Cardiac muscle cell (in vitro differentiated cells and primary cell): ENCODE measurements around the gene CTDSP2. TPM values are rescaled to one million over a fixed set of nuclear protein-coding genes. Genes with fewer than 3 reads are reported as not detected.
"Not testable (repeated sequence)": the region's sequence is repeated elsewhere in the genome, so short reads cannot be mapped to it uniquely, and the experiment has no call there.

Experiments
- DNase-seq, 2 donors: peaks; one replicate each; pipeline versions ENCODE4 v3.0.0 to v3.0.0-alpha.2; 2010 to 2017; ENCODE audit warnings: low read depth in 1 of 2, low spot score in 1 of 2
- H3K27ac ChIP-seq: fragments of 200-600 bp; sonication (generic); 2 replicates; pipeline ENCODE4 v1.5.1; 2016
- H3K27me3 ChIP-seq: fragments of 200-600 bp; sonication (generic); 2 replicates; pipeline ENCODE4 v1.6.0; 2016; ENCODE audit warnings: control low read depth
- H3K36me3 ChIP-seq: fragments of 200-600 bp; sonication (generic); 2 replicates; pipeline ENCODE4 v1.5.1; 2016; ENCODE audit warnings: control low read depth
- H3K4me1 ChIP-seq: fragments of 200-600 bp; sonication (generic); 2 replicates; pipeline ENCODE4 v1.8.1; 2017; ENCODE audit warnings: low read depth, mild to moderate bottlenecking, mixed run types
- H3K4me3 ChIP-seq: fragments of 200-600 bp; sonication (generic); 2 replicates; pipeline ENCODE4 v1.5.1; 2016; ENCODE audit warnings: mild to moderate bottlenecking
- H3K9me3 ChIP-seq: fragments of 200-600 bp; sonication (generic); 2 replicates; pipeline ENCODE4 v1.5.1; 2017; ENCODE audit warnings: low read depth, mild to moderate bottlenecking, control low read depth
- CTCF ChIP-seq: IDR thresholded peaks from 2 replicates; pipeline ENCODE4 v1.5.1; 2012; ENCODE audit warnings: low read depth, mild to moderate bottlenecking, low read length
- polyA plus RNA-seq: library from polyadenylated mRNA; unstranded; fragments of >200 nt; fragmentation: Nextera tagmentation; extraction: Ambion mirVana; gene quantifications from 2 replicates; pipeline ENCODE4 v1.2.1, GENCODE V29; 2016
- total RNA-seq: library from RNA; depleted of rRNA; stranded (reverse); fragments of >200 nt; gene quantifications from 2 replicates; pipeline ENCODE4 v1.2.3, GENCODE V29; 2016

Gene CTDSP2
- total and polyA plus RNA-seq, 2 experiments from 2014 or later: 82.9 to 105 TPM

- no peak for TF ChIP-seq CTCF
- Histone ChIP-seq H3K27me3 (no peaks in the 10 kb centered on the region), H3K36me3 (no peaks in the 10 kb centered on the region), H3K4me1 (peaks cover 27% of the 10 kb centered on the region), H3K4me3 (peak overlapping the region; percentile 12), H3K27ac (no peak overlapping the region), H3K9me3 (no peaks in the 10 kb centered on the region)
- no peak for DNase-seq
Measured at GRCh38 chr12:57864442-57865083, 18.0 kb upstream of the CTDSP2 start.

GRCh38 chr12:57863676-57864075, 17.1 kb upstream of the CTDSP2 start:
- H3K27ac ChIP-seq: no peak overlapping the region
- peaks cover 27% of the 10 kb centered on the region for H3K4me1 ChIP-seq
- DNase-seq: no peak
- TF ChIP-seq CTCF: no peak
- no peaks in the 10 kb centered on the region for H3K9me3 ChIP-seq
- no peaks in the 10 kb centered on the region for H3K27me3 ChIP-seq
- no peak overlapping the region for H3K4me3 ChIP-seq
- H3K36me3 ChIP-seq: no peaks in the 10 kb centered on the region

- Histone ChIP-seq H3K36me3 (no peaks in the 10 kb centered on the region), H3K27me3 (no peaks in the 10 kb centered on the region), H3K27ac (peak overlapping the region; percentile 57), H3K4me3 (no peak overlapping the region), H3K4me1 (peaks cover 22% of the 10 kb centered on the region), H3K9me3 (no peaks in the 10 kb centered on the region)
- TF ChIP-seq CTCF: no peak
- DNase-seq: no peak
Measured at GRCh38 chr12:57861967-57862366, 15.4 kb upstream of the CTDSP2 start.

- not testable (repeated sequence) for H3K4me3 ChIP-seq, H3K27me3 ChIP-seq, H3K36me3 ChIP-seq, H3K9me3 ChIP-seq, DNase-seq, H3K27ac ChIP-seq
- peaks cover 22% of the 10 kb centered on the region for H3K4me1 ChIP-seq
Measured at GRCh38 chr12:57860883-57861282, 14.4 kb upstream of the CTDSP2 start.

GRCh38 chr12:57859121-57859520, 12.6 kb upstream of the CTDSP2 start:
- Histone ChIP-seq H3K27ac (no peak overlapping the region), H3K4me1 (peaks cover 11% of the 10 kb centered on the region), H3K36me3 (no peaks in the 10 kb centered on the region), H3K9me3 (no peaks in the 10 kb centered on the region), H3K4me3 (no peak overlapping the region), H3K27me3 (no peaks in the 10 kb centered on the region)
- no peak for DNase-seq
- TF ChIP-seq CTCF: no peak

- H3K27ac ChIP-seq, DNase-seq, H3K4me3 ChIP-seq, H3K27me3 ChIP-seq, H3K36me3 ChIP-seq, H3K9me3 ChIP-seq: not testable (repeated sequence)
- peaks cover 20% of the 10 kb centered on the region for H3K4me1 ChIP-seq
Measured at GRCh38 chr12:57858123-57858522, 11.6 kb upstream of the CTDSP2 start.
